IPS DF 6.9 (cell line): ENCODE measurements around the gene PRR19.
A peak's percentile ranks its signal among the peaks of the same experiment; 100 is the strongest.

Experiments
- DNase-seq: peaks from one replicate; pipeline ENCODE4 v3.0.0-alpha.2; 2013; ENCODE audit warnings: low read depth, low spot score
- H3K27ac ChIP-seq: one replicate; pipeline ENCODE4 v1.5.1; 2013; ENCODE audit warnings: low read length, control low read depth
- H3K27me3 ChIP-seq: 2 replicates; pipeline ENCODE4 v1.6.1; 2013; ENCODE audit warnings: mild to moderate bottlenecking, low read length; ENCODE audit not compliant: control insufficient read depth, insufficient read depth
- H3K36me3 ChIP-seq: 2 replicates; pipeline ENCODE4 v1.6.1; 2013; ENCODE audit warnings: low read length; ENCODE audit not compliant: control insufficient read depth, insufficient read depth
- H3K4me1 ChIP-seq: 2 replicates; pipeline ENCODE4 v1.6.1; 2013; ENCODE audit warnings: low read length; ENCODE audit not compliant: control insufficient read depth, insufficient read depth
- H3K4me3 ChIP-seq: 2 replicates; pipeline ENCODE4 v1.5.1; 2013; ENCODE audit warnings: mild to moderate bottlenecking, low read length
- H3K9me3 ChIP-seq: 2 replicates; pipeline ENCODE4 v1.6.1; 2013; ENCODE audit warnings: low read length, inconsistent platforms; ENCODE audit not compliant: control insufficient read depth, insufficient read depth
- WGBS: extraction: QIAGEN DNeasy Blood & Tissue Kit; methylation state at CpG from one replicate; pipeline ENCODE4 v1.1.7; 2013; ENCODE audit warnings: mixed read lengths, missing lambda C conversion rate; ENCODE audit not compliant: insufficient read length, insufficient coverage; 5-methylcytosine and 5-hydroxymethylcytosine counted together

The PRR19 gene

GRCh38 chr19:42303101-42303464 is 1.2 kb downstream of the PRR19 start:
- H3K27me3 ChIP-seq: no peaks in the 10 kb centered on the region
- H3K36me3 ChIP-seq: peaks cover 3% of the 10 kb centered on the region
- no peak overlapping the region; the same call in 1 of the 2 replicates for H3K4me3 ChIP-seq
- no peak overlapping the region for H3K27ac ChIP-seq
- DNase-seq: no peak
- H3K4me1 ChIP-seq: peaks cover 4% of the 10 kb centered on the region; the same call in 1 of the 2 replicates
- no CpG with 5 or more reads among the region's 11 CpGs for WGBS
- no peaks in the 10 kb centered on the region for H3K9me3 ChIP-seq

DNA sequence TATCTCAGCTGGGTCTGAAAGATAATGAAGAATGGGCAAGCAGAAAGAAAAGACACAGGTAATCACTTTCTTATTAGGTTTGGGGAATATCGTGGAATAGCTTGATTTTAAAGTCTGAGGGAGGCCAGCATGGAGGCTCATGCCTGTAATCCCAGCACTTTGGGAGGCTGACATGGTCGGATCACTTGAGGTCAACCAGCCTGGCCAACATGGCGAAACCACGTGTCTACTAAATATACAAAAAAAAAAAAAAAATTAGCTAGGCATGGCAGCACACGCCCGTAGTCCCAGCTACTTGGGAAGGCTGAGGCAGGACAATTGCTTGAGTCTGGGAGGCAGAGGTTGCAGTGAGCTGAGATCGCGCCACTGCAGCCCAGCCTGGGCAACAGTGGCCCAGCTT is 1.9 kb downstream of the PRR19 start:
- H3K9me3 ChIP-seq: no peaks in the 10 kb centered on the region
- peaks cover 4% of the 10 kb centered on the region; the same call in 1 of the 2 replicates for H3K4me1 ChIP-seq
- H3K27me3 ChIP-seq: no peaks in the 10 kb centered on the region
- WGBS: no CpG with 5 or more reads among the region's 8 CpGs
- H3K36me3 ChIP-seq: peaks cover 3% of the 10 kb centered on the region
- H3K27ac ChIP-seq: no peak overlapping the region
- no peak overlapping the region for H3K4me3 ChIP-seq
- DNase-seq: no peak

DNA sequence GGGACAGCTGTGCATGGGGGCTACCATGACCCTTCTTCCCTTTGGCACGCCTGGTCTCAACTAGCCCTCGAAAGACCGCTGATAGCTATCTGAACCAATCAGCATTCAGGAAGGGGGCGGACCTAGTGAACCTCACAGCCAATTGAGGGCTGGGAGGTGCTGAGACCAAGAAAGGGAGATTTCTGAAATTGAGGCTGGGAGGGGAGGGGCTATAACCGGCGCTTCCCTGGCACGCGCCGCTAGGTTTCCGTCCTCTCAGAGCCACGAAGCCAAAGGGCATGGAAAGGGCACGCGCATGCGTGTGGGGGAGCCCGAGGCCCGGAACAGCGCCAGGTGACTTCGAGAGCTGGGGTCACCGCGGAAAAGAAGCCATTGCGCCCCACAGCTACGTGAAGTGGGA is 4.7 kb downstream of the PRR19 start:
- no peaks in the 10 kb centered on the region for H3K9me3 ChIP-seq
- no peaks in the 10 kb centered on the region for H3K36me3 ChIP-seq
- H3K4me1 ChIP-seq: peaks cover 4% of the 10 kb centered on the region; the same call in 1 of the 2 replicates
- no CpG with 5 or more reads among the region's 22 CpGs for WGBS
- H3K27ac ChIP-seq: no peak overlapping the region
- H3K4me3 ChIP-seq: no peak overlapping the region
- H3K27me3 ChIP-seq: no peaks in the 10 kb centered on the region
- DNase-seq: no peak

GRCh38 chr19:42309686-42310085 is 7.8 kb downstream of the PRR19 start:
- no peak for DNase-seq
- no CpG with 5 or more reads among the region's 14 CpGs for WGBS
- no peak overlapping the region for H3K4me3 ChIP-seq

DNA sequence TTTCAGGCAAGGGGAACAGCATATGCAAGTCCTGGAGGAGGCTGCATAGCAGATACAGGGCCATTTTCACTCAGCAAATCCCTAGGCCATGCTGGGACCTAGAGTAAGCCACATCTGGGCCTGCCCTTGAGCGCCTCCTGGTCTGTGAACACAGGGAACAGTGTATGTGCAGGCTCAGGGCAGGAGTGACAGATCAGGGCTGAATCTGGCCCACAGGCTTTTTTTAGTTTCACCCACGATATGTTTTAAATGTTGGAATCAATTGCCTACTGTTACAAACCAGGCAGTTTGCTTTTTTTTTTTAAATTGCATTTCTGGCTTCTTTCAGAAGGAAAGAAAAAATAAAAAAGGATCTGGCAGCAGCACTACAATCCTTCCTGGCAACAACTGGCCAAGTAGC is 9.7 kb downstream of the PRR19 start:
- no peak overlapping the region for H3K4me3 ChIP-seq
- WGBS: no CpG with 5 or more reads among the region's 2 CpGs
- 0 out of 2 replicates have a peak, but pooled peaks cover 2% of the 10 kb centered on the region for H3K4me1 ChIP-seq
- no peaks in the 10 kb centered on the region for H3K9me3 ChIP-seq
- H3K27me3 ChIP-seq: no peaks in the 10 kb centered on the region
- H3K27ac ChIP-seq: no peak overlapping the region
- no peaks in the 10 kb centered on the region for H3K36me3 ChIP-seq
- no peak for DNase-seq

More at GRCh38 chr19:42309686-42310085, 7.8 kb downstream of the PRR19 start:
- no peak overlapping the region for H3K27ac ChIP-seq
- H3K27me3 ChIP-seq: no peaks in the 10 kb centered on the region
- H3K36me3 ChIP-seq: no peaks in the 10 kb centered on the region
- 0 out of 2 replicates have a peak, but pooled peaks cover 2% of the 10 kb centered on the region for H3K4me1 ChIP-seq
- H3K9me3 ChIP-seq: no peaks in the 10 kb centered on the region

DNA sequence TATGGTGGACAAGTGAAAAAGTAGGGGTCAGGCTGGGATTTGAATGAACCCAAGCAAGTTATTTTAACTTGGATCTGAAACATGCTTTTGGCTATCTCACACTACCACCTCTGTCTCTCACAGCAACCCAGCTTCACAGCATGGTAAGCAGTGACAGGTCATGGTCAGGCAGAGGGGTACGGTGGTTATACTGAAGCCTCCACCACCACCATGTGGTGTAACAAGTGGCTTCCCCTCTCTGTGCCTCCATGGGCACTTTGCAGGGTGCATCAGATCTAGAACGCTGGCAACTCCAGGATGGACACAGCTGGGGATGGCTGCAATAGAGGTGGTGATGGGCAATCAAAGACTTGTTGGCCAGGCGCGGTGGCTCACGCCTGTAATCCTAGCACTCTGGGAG is 10.4 kb downstream of the PRR19 start:
- Histone ChIP-seq H3K4me3 (no peak overlapping the region), H3K27ac (no peak overlapping the region), H3K9me3 (no peaks in the 10 kb centered on the region), H3K36me3 (no peaks in the 10 kb centered on the region), H3K27me3 (no peaks in the 10 kb centered on the region), H3K4me1 (0 out of 2 replicates have a peak, but pooled peaks cover 2% of the 10 kb centered on the region)
- no CpG with 5 or more reads among the region's 5 CpGs for WGBS
- no peak for DNase-seq

DNA sequence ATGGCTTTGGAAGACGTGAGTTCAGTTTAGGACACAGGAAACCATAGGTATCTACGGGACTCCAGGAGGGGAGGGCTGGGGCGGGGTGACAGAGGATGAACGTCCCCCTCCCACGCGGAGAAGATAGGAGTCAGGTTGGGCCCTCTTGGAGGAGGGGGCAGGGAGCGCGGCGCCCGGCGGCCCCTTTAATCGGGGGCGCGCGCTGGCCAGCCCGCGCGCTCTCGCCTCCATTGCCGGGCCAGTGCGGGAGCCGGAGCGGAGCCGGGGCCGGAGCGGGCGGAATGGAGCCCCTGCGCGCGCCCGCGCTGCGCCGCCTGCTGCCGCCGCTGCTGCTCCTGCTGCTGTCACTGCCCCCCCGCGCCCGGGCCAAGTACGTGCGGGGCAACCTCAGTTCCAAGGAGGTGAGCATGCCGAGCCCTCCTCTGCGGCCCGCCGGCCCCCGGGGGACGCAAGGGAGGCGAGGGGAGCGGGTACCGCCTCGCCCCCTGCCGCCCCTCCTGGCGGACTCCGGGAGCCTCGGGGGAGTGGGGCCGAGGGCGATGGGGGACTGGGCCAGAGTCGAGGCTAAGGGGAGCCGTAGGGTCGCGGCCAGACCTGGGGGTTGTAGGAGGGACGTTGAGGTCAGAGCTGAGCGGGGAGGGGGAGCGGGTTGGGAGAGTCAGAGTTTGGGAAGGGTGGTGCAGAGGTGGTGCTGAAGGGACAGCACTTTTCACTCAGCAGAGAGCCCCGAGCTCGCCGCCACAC is 11.3 kb downstream of the PRR19 start, which contains the start of gene TMEM145:
Gene TMEM145, plus strand, starts transcription at position 214 of the 744 bp plus-strand sequence. Its CDS starts 68 bp downstream, at position 282.
- Histone ChIP-seq H3K36me3 (no peaks in the 10 kb centered on the region), H3K9me3 (no peaks in the 10 kb centered on the region), H3K27ac (no peak within 1 kb of the TSS), H3K4me3 (peak within 1 kb of the TSS; percentile 62), H3K4me1 (0 out of 2 replicates have a peak, but pooled peaks cover 2% of the 10 kb centered on the region), H3K27me3 (no peaks in the 10 kb centered on the region)
- no CpG with 5 or more reads among the region's 67 CpGs for WGBS
- DNase-seq: no peak

DNA sequence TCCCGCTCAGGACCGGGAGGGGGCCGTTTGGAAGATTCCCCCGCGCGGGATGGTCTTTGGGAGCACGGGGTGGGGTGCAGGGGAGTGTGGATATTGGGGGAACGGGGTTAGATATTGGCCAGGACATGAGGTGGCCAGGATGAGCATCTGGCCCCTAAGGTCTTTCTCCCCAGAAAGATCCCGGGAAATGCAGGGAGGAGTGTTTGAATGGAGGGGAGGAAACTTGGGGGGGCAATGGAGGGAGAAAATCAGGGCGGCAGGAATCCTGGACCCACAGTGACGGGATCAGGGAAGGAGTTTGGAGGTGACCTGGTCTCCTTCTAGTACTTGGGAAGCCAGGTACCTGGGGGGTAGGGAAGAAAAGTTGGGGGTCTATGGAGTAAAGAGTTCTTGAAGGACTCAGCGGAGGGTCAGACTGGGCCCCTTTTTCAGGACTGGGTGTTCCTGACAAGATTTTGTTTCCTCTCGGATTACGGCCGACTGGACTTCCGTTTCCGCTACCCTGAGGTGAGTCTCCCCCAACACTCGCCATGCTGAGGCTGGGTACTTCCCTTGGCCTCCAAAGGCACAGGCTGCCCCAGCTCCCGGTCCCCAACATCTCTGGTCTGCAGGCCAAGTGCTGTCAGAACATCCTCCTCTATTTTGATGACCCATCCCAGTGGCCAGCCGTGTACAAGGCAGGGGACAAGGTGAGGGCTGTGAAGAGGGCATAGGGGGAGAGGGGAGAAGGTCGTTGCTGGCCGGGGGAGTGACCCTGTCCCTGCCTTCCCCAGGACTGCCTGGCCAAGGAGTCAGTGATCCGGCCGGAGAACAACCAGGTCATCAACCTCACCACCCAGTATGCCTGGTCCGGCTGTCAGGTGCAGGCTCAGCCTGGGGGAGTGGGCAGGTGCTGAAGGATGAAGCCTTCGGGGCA is 12.2 kb downstream of the PRR19 start:
- no CpG with 5 or more reads among the region's 26 CpGs for WGBS
- H3K4me3 ChIP-seq: peak overlapping the region; percentile 62; the same call in 1 of the 2 replicates
- H3K9me3 ChIP-seq: no peaks in the 10 kb centered on the region
- no peak for DNase-seq
- no peaks in the 10 kb centered on the region for H3K36me3 ChIP-seq
- H3K27ac ChIP-seq: no peak overlapping the region
- H3K27me3 ChIP-seq: no peaks in the 10 kb centered on the region
- H3K4me1 ChIP-seq: 0 out of 2 replicates have a peak, but pooled peaks cover 2% of the 10 kb centered on the region

DNA sequence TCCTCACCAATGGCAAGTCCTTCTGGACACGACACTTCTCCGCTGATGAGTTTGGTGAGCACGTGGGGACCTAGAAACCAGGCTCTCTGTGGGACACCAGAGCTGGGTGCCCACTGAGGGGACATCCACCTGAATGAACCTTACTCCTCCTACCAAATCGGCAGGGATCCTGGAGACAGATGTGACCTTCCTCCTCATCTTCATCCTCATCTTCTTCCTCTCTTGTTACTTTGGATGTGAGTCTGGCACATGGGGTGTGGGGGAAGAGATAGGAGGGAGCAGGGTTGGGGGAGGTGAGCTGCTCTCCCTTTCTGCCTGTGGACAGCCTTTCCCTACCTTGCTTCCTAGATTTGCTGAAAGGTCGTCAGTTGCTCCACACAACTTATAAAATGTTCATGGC is 13.1 kb downstream of the PRR19 start:
- Histone ChIP-seq H3K9me3 (no peaks in the 10 kb centered on the region), H3K4me3 (no peak overlapping the region), H3K27ac (no peak overlapping the region), H3K36me3 (no peaks in the 10 kb centered on the region), H3K27me3 (no peaks in the 10 kb centered on the region), H3K4me1 (0 out of 2 replicates have a peak, but pooled peaks cover 2% of the 10 kb centered on the region)
- no peak for DNase-seq
- no CpG with 5 or more reads among the region's 5 CpGs for WGBS
